Glomerular visceral epithelial cell (primary cell): Measurements from ENCODE around the gene NUP85.
"Not testable (repeated sequence)": the region's sequence is repeated elsewhere in the genome, so short reads cannot be mapped to it uniquely, and the experiment has no call there.

Experiments used
- DNase-seq: peaks from one replicate; pipeline ENCODE4 v3.0.0-alpha.2; 2016; ENCODE audit errors: extremely low spot score

Gene NUP85

GRCh38 chr17:75205793-75206163 is 299 bp downstream of the NUP85 start:
- no peak for DNase-seq

GRCh38 chr17:75207050-75207407 is 1.6 kb downstream of the NUP85 start:
- DNase-seq = not testable (repeated sequence)

- no peak for DNase-seq
Measured at GRCh38 chr17:75207760-75208159, 2.3 kb downstream of the NUP85 start.

- DNase-seq = no peak
Measured at GRCh38 chr17:75208161-75208560, 2.7 kb downstream of the NUP85 start.

DNA sequence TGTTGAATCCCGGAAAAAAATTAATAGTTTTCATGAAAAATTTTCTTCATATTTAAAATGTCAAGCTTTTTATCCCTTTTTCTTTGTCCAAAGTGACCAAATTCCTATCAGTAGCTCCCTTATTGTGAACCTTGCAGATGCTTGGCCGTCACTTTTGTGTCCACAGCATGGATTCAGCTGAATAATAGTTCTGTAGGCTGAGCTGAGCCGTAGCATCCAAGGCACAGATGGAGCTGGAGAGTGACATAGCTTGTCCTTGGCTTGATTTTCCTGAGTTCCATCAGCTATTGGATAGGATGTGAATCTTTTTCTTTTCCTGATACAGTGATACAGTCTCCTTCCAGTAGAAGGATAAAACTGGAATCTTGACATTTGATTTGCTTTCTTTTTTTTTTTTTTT is 3.6 kb downstream of the NUP85 start:
- no peak for DNase-seq

DNA sequence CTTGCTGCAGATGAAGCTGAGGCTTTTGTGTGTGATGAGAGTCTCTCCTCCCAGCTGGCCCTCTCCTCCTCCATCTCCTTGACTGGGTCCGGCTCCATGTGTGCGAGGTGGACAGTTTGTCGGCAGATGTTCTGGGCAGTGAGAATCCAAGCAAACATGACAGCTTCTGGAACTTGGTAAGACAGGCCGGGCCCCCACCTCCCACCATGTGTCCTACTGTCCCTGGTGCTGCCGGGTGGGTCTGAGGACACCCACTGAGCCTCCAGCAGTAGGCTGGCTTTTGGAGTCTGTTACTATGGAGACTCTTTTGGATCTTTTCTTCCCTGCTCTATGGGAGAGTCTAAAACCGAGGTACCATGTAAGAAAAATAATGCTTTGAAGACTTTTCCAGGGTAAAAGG is 12.7 kb downstream of the NUP85 start:
- DNase-seq = no peak

DNA sequence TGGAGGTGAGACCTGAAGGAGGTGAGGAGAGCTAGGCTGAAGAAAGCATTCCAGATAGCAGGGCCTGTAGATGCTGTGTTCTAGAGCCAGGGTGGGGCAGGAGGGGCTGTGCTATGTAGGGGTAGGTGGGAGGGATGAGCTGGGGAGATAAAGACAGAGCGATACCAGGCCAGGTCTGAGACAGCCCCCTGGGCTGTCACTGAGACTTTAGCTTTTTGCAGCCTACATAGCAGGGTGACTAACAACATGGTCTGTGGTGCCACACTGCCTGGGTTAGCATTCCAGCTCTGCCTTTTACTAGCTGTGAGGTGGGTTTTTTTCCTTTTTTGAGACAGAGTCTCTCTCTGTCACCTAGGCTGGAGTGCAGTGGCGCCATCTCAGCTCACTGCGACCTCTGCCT is 14.3 kb downstream of the NUP85 start:
- DNase-seq = no peak

GRCh38 chr17:75225016-75225415 is 19.5 kb downstream of the NUP85 start:
- DNase-seq = no peak

GRCh38 chr17:75227729-75228128 is 22.2 kb downstream of the NUP85 start:
- no peak for DNase-seq

DNA sequence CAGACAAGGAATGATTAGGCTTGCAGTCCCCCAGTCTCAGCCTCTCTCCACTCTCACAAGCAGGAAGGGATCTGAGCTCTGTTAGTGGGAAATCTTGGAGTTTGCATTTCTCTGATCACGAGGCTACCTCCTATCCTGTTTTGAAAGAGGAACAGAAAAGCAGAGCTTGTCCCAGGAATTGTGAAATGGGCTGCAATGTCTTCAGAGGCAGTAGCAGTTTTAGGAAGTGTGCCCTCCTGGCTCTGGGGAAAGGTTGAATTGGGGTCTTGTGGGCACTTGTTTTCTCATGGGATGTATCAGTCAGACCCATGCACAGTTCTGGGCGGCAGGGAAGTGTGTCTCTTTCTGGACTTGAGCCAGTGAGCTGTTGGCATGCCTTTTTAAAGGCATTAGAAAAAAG is 22.8 kb downstream of the NUP85 start:
- DNase-seq = no peak

DNA sequence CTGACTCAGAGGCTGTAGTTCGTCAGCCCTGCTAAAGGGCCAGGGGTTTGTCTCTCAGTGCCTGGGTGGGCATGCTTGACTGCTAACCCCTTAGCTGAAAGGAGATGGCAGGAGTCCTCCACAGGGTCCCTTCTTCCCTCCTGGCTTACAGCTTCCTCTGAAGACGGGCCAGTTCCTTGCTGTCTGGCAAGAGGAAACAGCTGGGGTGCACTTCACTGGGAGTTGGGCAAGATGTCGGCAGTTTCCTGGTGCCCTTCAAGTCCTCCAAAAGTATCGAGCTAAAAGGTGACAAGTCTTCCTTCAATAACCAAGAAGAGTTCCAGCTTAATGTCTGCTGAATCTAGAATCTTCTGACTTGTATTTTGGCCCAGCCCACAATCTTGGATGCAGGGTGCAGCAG is 23.4 kb downstream of the NUP85 start:
- no peak for DNase-seq

DNA sequence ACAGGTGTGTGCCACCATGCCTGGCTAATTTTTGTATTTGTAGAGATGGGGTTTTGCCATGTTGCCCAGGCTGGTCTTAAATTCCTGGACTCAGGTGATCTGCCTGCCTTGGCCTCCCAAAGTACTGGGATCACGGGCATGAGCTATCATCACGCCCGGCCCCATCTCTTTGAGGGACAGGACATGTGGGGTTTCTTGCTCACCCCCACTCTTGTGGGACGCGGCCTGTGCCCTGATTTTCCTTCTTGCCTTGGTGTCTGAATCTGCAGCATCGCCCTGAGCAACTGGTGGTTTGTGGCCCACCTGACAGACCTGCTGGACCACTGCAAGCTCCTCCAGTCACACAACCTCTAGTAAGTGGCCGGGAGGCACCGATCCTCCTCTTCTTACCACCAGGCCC is 25.6 kb downstream of the NUP85 start:
- DNase-seq = no peak

- no peak for DNase-seq
Measured at GRCh38 chr17:75231741-75232464, 26.4 kb downstream of the NUP85 start.

GRCh38 chr17:75232786-75233185 is 27.3 kb downstream of the NUP85 start:
- DNase-seq = no peak

- DNase-seq = no peak
Measured at GRCh38 chr17:75237100-75238014, 31.9 kb downstream of the NUP85 start.

DNA sequence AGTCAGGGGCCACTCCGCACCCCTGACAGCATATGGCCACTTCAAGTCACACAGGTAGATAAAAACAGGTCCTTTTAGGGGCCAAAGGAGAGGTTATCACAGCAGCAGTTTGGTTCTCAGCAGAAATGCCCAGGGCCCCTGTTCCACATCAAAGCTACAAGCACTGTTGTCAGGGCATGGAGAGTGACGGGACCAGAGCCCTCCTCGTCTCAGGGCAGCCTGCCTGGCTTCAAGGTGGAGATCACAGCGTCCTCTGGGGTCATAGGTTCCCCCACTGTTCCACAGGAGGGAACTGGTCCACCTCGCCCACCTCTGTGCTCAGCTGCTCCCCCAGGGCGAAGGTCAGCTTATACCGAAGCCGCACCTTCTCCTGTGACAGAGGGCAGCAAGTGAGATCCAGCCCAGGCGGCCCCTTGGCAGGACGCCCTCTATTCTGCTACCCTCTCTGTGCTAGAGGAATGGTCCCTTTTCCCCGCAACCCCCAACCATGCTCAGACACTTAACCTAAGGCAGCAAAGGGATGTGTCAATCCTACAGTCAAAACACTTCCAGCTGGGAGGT is 32.6 kb downstream of the NUP85 start:
- DNase-seq = no peak

- DNase-seq = peak; percentile 72
Measured at GRCh38 chr17:75238684-75239191, 33.3 kb downstream of the NUP85 start.

DNA sequence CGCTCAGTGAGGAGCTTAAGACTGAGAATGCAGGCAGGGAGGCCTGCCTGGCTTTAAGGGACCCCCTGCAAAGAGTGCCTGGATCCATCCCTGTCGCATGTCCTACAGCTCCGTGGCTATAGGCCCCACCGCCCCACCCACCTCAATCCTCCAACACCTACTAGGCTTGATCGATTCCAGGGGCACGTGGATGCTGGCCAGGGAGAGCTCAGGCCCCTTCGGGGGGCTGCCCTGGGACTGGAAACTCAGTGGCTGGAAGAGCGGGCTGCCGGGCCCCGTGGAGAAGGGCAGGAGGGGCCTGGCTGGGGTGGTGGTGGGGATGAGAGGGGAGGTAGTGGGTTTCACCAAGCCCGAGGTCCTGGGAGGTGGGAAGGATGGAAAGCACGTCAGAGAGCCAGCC is 33.7 kb downstream of the NUP85 start:
- no peak for DNase-seq

DNA sequence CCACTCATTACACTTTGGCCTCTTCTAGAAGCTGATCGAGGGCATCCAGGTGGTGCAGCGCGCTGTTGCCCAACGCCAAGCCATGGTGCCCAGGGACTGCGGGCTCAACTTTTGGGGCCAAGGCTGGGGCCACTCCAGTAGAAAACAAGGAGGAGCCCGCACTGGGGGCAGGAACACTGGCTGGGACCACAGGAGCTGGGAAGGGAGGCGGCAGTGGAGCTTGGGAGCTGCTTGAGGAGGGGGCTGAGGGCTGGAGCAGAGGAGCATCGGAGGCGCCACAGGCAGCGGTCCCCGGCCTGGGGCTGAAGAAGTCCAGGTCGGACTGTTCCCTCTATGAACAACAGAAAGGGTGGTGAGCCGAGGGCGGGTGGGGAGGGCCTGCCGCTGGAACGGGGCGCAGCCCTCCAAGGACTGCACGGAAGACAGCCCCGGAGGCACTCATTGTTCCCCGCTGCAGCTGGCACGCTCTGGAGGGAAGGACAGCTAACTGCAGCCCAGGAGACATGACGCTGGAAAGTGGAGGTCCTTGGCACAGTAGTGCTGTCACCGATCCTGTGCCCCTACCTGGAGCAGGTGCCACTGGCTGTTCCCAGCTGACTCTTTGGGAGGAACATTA is 34.4 kb downstream of the NUP85 start:
- DNase-seq = no peak

GRCh38 chr17:75240394-75241142 is 35.1 kb downstream of the NUP85 start:
- peak; percentile 27 for DNase-seq

DNA sequence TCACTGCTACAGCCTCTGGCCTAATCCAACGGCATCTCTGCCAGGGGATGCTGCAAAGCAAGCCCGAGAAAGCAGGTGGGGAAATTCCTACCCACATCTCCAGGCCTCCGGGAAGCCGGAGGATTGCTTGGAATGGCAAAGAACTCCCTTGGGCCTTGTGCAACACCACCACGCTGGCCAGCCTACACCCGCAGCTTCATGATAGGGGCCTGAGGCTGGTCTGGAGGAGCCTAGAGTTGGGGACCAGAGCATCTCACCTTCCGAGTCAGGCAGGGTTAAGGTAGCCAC is 35.6 kb downstream of the NUP85 start:
- DNase-seq = no peak

DNA sequence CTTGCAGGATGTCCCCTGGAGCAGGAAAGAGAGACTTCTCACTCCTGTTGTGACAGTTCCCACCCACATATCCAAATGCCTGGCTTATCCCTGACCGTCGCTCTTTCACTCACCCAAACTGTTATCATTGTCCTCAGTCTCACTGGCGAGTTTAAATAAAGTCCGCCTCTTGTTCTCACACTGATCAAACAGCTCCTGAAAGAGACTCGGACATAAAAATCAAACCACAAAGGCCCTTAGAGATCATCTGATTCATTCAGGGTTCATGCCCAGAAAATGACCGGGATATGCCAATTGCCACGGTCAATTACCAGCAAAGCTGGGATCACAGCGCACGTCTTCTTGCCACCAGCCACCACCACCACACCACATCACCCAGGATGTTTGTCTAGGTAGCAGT is 36.0 kb downstream of the NUP85 start:
- no peak for DNase-seq
